Measurements from ENCODE around the gene RECK.

Gene RECK

GRCh38 chr9:36101916-36102741 is 65.4 kb downstream of the RECK start:
- no peaks in the 10 kb centered on the region for H3K9me3 ChIP-seq (ENCODE audit: control insufficient read depth, low read length)
- H3K27ac ChIP-seq (ENCODE audit: insufficient read depth, low read length, poor library complexity, severe bottlenecking): no peak overlapping the region
- no peaks in the 10 kb centered on the region for H3K4me1 ChIP-seq (ENCODE audit: control insufficient read depth, insufficient read depth, low read length, poor library complexity, severe bottlenecking)
- H3K27me3 ChIP-seq (replicated peaks; ENCODE audit: control insufficient read depth, insufficient read depth, low read length, poor library complexity, severe bottlenecking): no peaks in the 10 kb centered on the region
- no peak overlapping the region for H3K4me3 ChIP-seq (ENCODE audit: insufficient read depth, low read depth, low read length, poor library complexity, severe bottlenecking)
- no peaks in the 10 kb centered on the region for H3K36me3 ChIP-seq (ENCODE audit: control insufficient read depth, insufficient read depth, low read length)
- no peak for DNase-seq

DNA sequence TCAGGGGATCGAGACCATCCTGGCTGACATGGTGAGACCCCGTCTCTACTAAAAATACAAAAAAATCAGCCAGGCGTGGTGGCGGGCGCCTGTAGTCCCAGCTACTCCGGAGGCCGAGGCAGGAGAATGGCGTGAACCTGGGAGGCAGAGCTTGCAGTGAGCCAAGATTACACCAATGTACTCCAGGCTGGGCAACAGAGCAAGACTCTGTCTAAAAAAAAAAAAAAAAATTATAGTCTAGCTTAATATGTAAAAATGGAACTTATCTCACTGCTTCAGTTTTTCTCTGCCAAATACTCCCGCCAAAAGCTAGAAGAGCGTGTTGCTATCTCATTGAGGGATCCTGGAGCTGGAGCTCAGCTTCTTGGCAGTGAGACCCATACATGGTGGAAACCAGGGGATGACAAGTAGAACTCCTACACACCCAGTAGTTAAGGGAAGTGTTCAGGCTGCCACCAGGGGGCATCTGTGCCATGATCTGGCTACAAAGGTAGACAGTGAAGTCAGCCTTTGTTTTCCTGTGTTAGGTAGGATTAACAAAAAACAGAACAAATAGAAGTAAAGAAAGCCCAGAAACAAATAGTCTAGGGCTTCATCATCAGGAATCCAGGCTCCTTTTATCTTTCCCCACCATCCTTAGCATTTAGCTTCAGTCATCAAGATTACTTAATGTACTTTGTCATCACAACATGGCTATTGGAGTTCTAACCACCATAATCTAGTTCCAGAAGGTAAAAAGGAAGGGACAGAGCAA is 66.2 kb downstream of the RECK start:
- H3K36me3 ChIP-seq (ENCODE audit: control insufficient read depth, insufficient read depth, low read length): no peaks in the 10 kb centered on the region
- no peak overlapping the region for H3K27ac ChIP-seq (ENCODE audit: insufficient read depth, low read length, poor library complexity, severe bottlenecking)
- H3K27me3 ChIP-seq (replicated peaks; ENCODE audit: control insufficient read depth, insufficient read depth, low read length, poor library complexity, severe bottlenecking): no peaks in the 10 kb centered on the region
- H3K4me1 ChIP-seq (ENCODE audit: control insufficient read depth, insufficient read depth, low read length, poor library complexity, severe bottlenecking): no peaks in the 10 kb centered on the region
- H3K9me3 ChIP-seq (ENCODE audit: control insufficient read depth, low read length): no peaks in the 10 kb centered on the region
- peak; percentile 66 to 78 (median 69) for DNase-seq
- no peak overlapping the region for H3K4me3 ChIP-seq (ENCODE audit: insufficient read depth, low read depth, low read length, poor library complexity, severe bottlenecking)

DNA sequence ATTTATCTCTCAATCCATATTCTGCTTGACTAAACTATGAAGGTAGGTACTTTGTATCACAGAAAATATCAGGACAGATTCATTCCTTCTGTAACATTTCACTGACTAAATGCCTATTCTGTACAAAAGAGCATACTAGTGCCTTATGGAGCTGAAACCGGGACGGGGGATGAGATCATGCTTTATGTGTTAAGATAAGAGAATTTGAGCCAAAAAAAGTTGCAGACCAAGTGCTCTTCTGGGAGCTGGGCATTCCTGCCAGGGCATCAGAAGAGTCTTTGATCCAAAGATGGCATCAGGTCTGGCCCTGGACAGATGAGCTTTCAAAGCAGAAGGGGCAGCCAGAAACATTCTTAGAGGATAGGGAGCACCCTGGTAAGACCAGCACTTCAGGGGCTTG is 72.4 kb downstream of the RECK start:
- no peak for DNase-seq
- Histone ChIP-seq H3K4me1 (ENCODE audit: control insufficient read depth, insufficient read depth, low read length, poor library complexity, severe bottlenecking) (no peaks in the 10 kb centered on the region), H3K27ac (ENCODE audit: insufficient read depth, low read length, poor library complexity, severe bottlenecking) (no peak overlapping the region), H3K9me3 (ENCODE audit: control insufficient read depth, low read length) (no peaks in the 10 kb centered on the region), H3K27me3 (replicated peaks; ENCODE audit: control insufficient read depth, insufficient read depth, low read length, poor library complexity, severe bottlenecking) (no peaks in the 10 kb centered on the region), H3K36me3 (ENCODE audit: control insufficient read depth, insufficient read depth, low read length) (no peaks in the 10 kb centered on the region), H3K4me3 (ENCODE audit: insufficient read depth, low read depth, low read length, poor library complexity, severe bottlenecking) (no peak overlapping the region)

DNA sequence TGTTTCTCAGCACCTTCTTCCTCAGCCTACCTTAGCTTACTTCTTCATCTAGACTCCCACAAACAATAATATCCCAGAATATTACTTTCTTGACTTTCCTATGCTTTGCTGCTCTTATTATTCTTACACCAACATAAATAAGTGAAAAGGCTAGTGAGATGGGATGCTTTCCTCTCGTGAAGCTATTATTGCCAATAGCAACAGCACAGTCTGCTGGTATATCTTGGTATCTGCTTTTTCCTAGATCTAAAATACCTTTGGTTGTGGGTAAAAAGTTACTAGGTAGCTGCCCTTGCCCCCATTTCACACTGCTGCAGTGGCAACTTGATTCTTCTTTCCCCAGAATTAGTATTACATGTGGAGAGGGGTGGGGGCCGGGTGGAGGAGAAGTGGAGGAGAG is 73.7 kb downstream of the RECK start:
- H3K36me3 ChIP-seq (ENCODE audit: control insufficient read depth, insufficient read depth, low read length): no peaks in the 10 kb centered on the region
- no peaks in the 10 kb centered on the region for H3K4me1 ChIP-seq (ENCODE audit: control insufficient read depth, insufficient read depth, low read length, poor library complexity, severe bottlenecking)
- H3K9me3 ChIP-seq (ENCODE audit: control insufficient read depth, low read length): no peaks in the 10 kb centered on the region
- no peak for DNase-seq
- no peak overlapping the region for H3K27ac ChIP-seq (ENCODE audit: insufficient read depth, low read length, poor library complexity, severe bottlenecking)
- H3K4me3 ChIP-seq (ENCODE audit: insufficient read depth, low read depth, low read length, poor library complexity, severe bottlenecking): no peak overlapping the region
- H3K27me3 ChIP-seq (replicated peaks; ENCODE audit: control insufficient read depth, insufficient read depth, low read length, poor library complexity, severe bottlenecking): no peaks in the 10 kb centered on the region

- no peaks in the 10 kb centered on the region for H3K9me3 ChIP-seq (ENCODE audit: control insufficient read depth, low read length)
- H3K27ac ChIP-seq (ENCODE audit: insufficient read depth, low read length, poor library complexity, severe bottlenecking): no peak overlapping the region
- no peak for DNase-seq
- no peaks in the 10 kb centered on the region for H3K27me3 ChIP-seq (replicated peaks; ENCODE audit: control insufficient read depth, insufficient read depth, low read length, poor library complexity, severe bottlenecking)
- H3K4me3 ChIP-seq (ENCODE audit: insufficient read depth, low read depth, low read length, poor library complexity, severe bottlenecking): no peak overlapping the region
- H3K36me3 ChIP-seq (ENCODE audit: control insufficient read depth, insufficient read depth, low read length): no peaks in the 10 kb centered on the region
- no peaks in the 10 kb centered on the region for H3K4me1 ChIP-seq (ENCODE audit: control insufficient read depth, insufficient read depth, low read length, poor library complexity, severe bottlenecking)
Observed at GRCh38 chr9:36112516-36112915, 75.8 kb downstream of the RECK start.

DNA sequence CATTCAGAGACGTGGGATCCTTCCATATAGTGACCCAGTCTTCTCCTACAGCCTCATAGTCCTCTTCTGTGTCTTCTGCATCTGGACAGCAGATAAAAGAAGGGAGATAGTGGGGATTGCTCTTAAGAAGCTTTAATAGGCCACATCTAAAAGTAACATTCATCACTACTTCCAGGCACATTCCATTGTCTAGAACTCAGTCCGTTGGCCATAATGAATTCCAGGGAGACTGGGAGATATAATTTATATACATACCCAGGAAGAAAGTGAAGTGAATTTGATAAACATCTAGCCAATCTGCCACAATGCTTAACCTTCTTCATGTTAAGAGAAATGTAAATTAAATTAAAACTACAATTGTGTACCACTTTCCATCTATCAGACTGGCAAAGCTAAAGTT is 77.3 kb downstream of the RECK start:
- no peaks in the 10 kb centered on the region for H3K27me3 ChIP-seq (replicated peaks; ENCODE audit: control insufficient read depth, insufficient read depth, low read length, poor library complexity, severe bottlenecking)
- H3K4me3 ChIP-seq (ENCODE audit: insufficient read depth, low read depth, low read length, poor library complexity, severe bottlenecking): no peak overlapping the region
- no peak for DNase-seq
- no peaks in the 10 kb centered on the region for H3K4me1 ChIP-seq (ENCODE audit: control insufficient read depth, insufficient read depth, low read length, poor library complexity, severe bottlenecking)
- no peak overlapping the region for H3K27ac ChIP-seq (ENCODE audit: insufficient read depth, low read length, poor library complexity, severe bottlenecking)
- H3K9me3 ChIP-seq (ENCODE audit: control insufficient read depth, low read length): no peaks in the 10 kb centered on the region
- H3K36me3 ChIP-seq (ENCODE audit: control insufficient read depth, insufficient read depth, low read length): peaks cover 6% of the 10 kb centered on the region

GRCh38 chr9:36116593-36116992 is 79.9 kb downstream of the RECK start:
- Histone ChIP-seq H3K27ac (ENCODE audit: insufficient read depth, low read length, poor library complexity, severe bottlenecking) (no peak overlapping the region), H3K4me1 (ENCODE audit: control insufficient read depth, insufficient read depth, low read length, poor library complexity, severe bottlenecking) (no peaks in the 10 kb centered on the region), H3K9me3 (ENCODE audit: control insufficient read depth, low read length) (no peaks in the 10 kb centered on the region), H3K27me3 (replicated peaks; ENCODE audit: control insufficient read depth, insufficient read depth, low read length, poor library complexity, severe bottlenecking) (no peaks in the 10 kb centered on the region), H3K4me3 (ENCODE audit: insufficient read depth, low read depth, low read length, poor library complexity, severe bottlenecking) (no peak overlapping the region), H3K36me3 (ENCODE audit: control insufficient read depth, insufficient read depth, low read length) (peaks cover 6% of the 10 kb centered on the region)
- DNase-seq: no peak

DNA sequence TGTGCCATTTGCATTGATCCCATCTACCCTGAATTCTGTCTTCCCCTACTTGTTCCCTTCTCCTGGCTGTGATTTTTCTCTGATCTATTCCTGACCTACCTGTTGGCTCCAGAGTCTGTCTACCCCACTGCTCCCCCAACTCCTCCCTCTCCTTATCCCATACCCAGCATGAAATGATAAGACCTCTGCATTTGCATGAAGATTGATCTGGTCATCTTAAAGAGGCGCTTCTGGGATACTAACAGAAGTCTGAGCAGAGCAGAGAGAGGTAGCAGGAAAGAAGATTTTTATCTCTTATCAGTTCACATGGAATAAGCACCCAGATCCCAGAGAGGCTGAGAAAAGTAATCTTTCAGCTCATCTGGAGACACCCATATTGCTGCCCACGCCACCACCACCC is 81.5 kb downstream of the RECK start:
- peaks cover 6% of the 10 kb centered on the region for H3K36me3 ChIP-seq (ENCODE audit: control insufficient read depth, insufficient read depth, low read length)
- DNase-seq: no peak
- H3K4me3 ChIP-seq (ENCODE audit: insufficient read depth, low read depth, low read length, poor library complexity, severe bottlenecking): no peak overlapping the region
- H3K27me3 ChIP-seq (replicated peaks; ENCODE audit: control insufficient read depth, insufficient read depth, low read length, poor library complexity, severe bottlenecking): no peaks in the 10 kb centered on the region
- H3K4me1 ChIP-seq (ENCODE audit: control insufficient read depth, insufficient read depth, low read length, poor library complexity, severe bottlenecking): no peaks in the 10 kb centered on the region
- no peak overlapping the region for H3K27ac ChIP-seq (ENCODE audit: insufficient read depth, low read length, poor library complexity, severe bottlenecking)
- H3K9me3 ChIP-seq (ENCODE audit: control insufficient read depth, low read length): no peaks in the 10 kb centered on the region

- Histone ChIP-seq H3K36me3 (ENCODE audit: control insufficient read depth, insufficient read depth, low read length) (peaks cover 6% of the 10 kb centered on the region), H3K4me1 (ENCODE audit: control insufficient read depth, insufficient read depth, low read length, poor library complexity, severe bottlenecking) (no peaks in the 10 kb centered on the region), H3K4me3 (ENCODE audit: insufficient read depth, low read depth, low read length, poor library complexity, severe bottlenecking) (no peak overlapping the region), H3K27ac (ENCODE audit: insufficient read depth, low read length, poor library complexity, severe bottlenecking) (no peak overlapping the region), H3K9me3 (ENCODE audit: control insufficient read depth, low read length) (no peaks in the 10 kb centered on the region), H3K27me3 (replicated peaks; ENCODE audit: control insufficient read depth, insufficient read depth, low read length, poor library complexity, severe bottlenecking) (no peaks in the 10 kb centered on the region)
- DNase-seq: no peak
Observed at GRCh38 chr9:36118706-36119105, 82.0 kb downstream of the RECK start.

- H3K9me3 ChIP-seq (ENCODE audit: control insufficient read depth, low read length): no peaks in the 10 kb centered on the region
- no peak overlapping the region for H3K27ac ChIP-seq (ENCODE audit: insufficient read depth, low read length, poor library complexity, severe bottlenecking)
- H3K4me3 ChIP-seq (ENCODE audit: insufficient read depth, low read depth, low read length, poor library complexity, severe bottlenecking): no peak overlapping the region
- H3K27me3 ChIP-seq (replicated peaks; ENCODE audit: control insufficient read depth, insufficient read depth, low read length, poor library complexity, severe bottlenecking): no peaks in the 10 kb centered on the region
- DNase-seq: no peak
- no peaks in the 10 kb centered on the region for H3K4me1 ChIP-seq (ENCODE audit: control insufficient read depth, insufficient read depth, low read length, poor library complexity, severe bottlenecking)
- peaks cover 6% of the 10 kb centered on the region for H3K36me3 ChIP-seq (ENCODE audit: control insufficient read depth, insufficient read depth, low read length)
Observed at GRCh38 chr9:36119476-36119875, 82.8 kb downstream of the RECK start.
